ENCODE results near the gene NAP1L4. TPM values are rescaled to one million over a fixed set of nuclear protein-coding genes. Genes with fewer than 3 reads are reported as not detected.

Gene NAP1L4
- total RNA-seq, 4 donors from 2014 or later = 67.2 to 99.0 (median 82.4) TPM

DNA sequence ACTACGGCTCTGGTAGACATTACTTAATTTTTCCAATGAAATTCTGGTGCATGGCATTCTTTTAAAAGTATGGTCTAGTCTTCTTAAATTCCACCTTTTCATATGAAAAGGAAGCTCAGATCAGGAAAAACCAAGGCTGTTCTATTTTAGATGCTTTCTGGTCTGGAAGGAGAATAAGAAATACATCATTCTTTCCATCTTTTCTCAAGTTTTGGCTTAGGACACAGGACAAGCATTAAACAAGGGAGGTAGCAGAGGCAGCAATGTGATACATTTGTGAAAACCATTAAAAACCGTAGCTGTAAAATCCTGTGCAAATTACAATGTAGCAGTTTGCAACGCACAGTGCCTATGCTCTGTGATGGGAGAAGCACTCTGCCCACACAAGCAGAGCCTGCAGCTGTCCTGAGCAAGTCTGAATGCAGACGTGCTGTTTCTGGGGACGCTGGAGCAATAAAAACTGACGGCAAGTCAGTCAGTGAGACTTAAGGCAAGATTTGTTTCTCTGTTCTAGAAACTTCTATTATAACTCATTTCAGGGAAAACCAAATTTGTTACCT, 23.7 kb downstream of the NAP1L4 start:
- intact Hi-C loops (cut with DNase I; ENCODE audit: low total_unique reads) = no loop called here
- H3K4me3 ChIP-seq (ENCODE audit: low read depth, poor library complexity, severe bottlenecking) = no peak overlapping the region
- no peak for TF ChIP-seq POLR2A (IDR thresholded peaks at IDR 0.05)
- TF ChIP-seq, protein P1, sequence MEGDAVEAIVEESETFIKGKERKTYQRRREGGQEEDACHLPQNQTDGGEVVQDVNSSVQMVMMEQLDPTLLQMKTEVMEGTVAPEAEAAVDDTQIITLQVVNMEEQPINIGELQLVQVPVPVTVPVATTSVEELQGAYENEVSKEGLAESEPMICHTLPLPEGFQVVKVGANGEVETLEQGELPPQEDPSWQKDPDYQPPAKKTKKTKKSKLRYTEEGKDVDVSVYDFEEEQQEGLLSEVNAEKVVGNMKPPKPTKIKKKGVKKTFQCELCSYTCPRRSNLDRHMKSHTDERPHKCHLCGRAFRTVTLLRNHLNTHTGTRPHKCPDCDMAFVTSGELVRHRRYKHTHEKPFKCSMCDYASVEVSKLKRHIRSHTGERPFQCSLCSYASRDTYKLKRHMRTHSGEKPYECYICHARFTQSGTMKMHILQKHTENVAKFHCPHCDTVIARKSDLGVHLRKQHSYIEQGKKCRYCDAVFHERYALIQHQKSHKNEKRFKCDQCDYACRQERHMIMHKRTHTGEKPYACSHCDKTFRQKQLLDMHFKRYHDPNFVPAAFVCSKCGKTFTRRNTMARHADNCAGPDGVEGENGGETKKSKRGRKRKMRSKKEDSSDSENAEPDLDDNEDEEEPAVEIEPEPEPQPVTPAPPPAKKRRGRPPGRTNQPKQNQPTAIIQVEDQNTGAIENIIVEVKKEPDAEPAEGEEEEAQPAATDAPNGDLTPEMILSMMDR (IDR thresholded peaks at IDR 0.05) = no peak
- DNase-seq (ENCODE audit: low spot score in 2 of 2) = no peak
- WGBS, 2 donors = 70 to 79% methylated on average over 6 of the region's 6 CpGs

DNA sequence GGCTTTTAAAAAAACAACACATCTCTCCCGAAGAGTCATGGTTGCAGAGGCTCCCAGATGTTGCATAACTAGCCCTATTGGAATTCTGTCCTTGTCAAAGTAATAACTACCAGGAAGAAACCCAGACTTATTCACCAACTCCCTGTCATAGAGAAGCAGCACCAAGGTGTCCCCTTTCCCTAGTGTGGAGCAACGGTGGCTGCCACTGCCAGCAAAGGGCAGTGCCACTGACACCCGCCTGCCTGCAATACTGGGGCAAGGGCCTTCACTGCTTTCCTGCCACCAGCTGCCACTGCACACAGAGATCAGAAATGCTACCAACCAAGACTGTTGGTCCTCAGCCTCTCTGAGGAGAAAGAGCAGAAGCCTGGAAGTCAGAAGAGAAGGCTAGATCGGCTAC, 27.3 kb downstream of the NAP1L4 start:
- TF ChIP-seq, protein P1 (IDR thresholded peaks at IDR 0.05) = no peak
- no peak for TF ChIP-seq POLR2A (IDR thresholded peaks at IDR 0.05)
- H3K4me3 ChIP-seq (ENCODE audit: low read depth, poor library complexity, severe bottlenecking) = no peak overlapping the region
- intact Hi-C loops (cut with DNase I; ENCODE audit: low total_unique reads) = no loop called here
- WGBS, 2 donors = 84 to 92% methylated on average over 4 of the region's 4 CpGs
- DNase-seq (ENCODE audit: low spot score in 2 of 2) = no peak

DNA sequence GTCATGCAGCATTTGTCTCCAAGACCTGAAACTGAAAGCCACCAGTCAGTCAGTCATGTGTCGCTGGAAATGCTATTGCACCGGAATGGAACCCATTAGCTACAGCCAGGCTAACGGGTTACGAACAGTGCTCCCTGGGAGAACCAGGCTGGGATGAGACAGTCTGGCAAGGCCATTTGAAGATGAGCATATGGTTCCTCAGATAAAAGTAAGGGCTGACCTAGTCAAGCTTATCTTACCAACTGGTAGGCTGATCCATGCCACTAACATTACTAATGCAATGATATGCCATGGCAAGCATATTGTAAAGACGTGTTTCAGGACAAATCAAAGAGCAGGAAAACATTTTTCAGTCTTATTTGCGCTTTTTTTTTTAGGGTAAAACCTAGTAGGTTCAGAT, 28.4 kb downstream of the NAP1L4 start:
- no peak overlapping the region for H3K4me3 ChIP-seq (ENCODE audit: low read depth, poor library complexity, severe bottlenecking)
- WGBS, 2 donors = 94 to 98% methylated on average over 6 of the region's 6 CpGs

DNA sequence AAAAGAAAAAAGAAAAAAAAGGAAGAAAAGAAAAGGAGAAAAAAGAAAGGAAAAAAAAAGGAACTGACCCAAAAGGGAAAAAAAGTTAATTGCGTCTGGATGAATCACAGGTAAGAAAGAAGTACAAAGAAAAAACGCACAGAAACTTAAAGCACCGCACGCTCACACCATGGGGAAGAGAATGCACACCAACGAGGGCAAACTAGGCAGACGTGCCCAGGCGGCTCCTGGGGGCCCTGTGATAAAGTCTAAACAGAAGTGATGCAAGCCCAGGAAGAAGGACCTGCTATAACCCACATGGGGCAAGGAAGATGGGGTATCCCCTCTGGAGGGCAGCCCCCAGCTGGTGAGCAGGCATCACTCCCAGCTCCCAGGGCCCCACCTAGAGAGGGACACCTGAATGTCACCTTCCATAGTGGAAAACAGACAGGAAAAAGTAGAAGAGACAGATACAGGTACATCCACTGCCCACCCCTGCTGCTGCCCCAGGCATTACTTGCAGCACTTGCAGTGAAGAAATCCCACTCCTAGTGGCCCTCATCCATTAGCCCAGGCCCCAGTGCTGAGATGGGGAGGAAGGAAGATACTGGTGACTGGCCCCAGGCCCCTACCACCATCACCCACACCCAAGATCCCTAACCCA, 28.9 kb downstream of the NAP1L4 start:
- 82 to 83% methylated on average over 7 of the region's 7 CpGs for WGBS, 2 donors
- no peak overlapping the region for H3K4me3 ChIP-seq (ENCODE audit: low read depth, poor library complexity, severe bottlenecking)
- DNase-seq (ENCODE audit: low spot score in 2 of 2) = no peak
- intact Hi-C loops (cut with DNase I; ENCODE audit: low total_unique reads) = no loop called here
- TF ChIP-seq POLR2A (IDR thresholded peaks at IDR 0.05) = no peak
- TF ChIP-seq, protein P1 (IDR thresholded peaks at IDR 0.05) = no peak

More for the DNA sequence above, 28.4 kb downstream of the NAP1L4 start:
- TF ChIP-seq POLR2A (IDR thresholded peaks at IDR 0.05) = no peak
- TF ChIP-seq, protein P1 (IDR thresholded peaks at IDR 0.05) = no peak
- no peak for DNase-seq (ENCODE audit: low spot score in 2 of 2)
- intact Hi-C loops (cut with DNase I; ENCODE audit: low total_unique reads) = no loop called here

DNA sequence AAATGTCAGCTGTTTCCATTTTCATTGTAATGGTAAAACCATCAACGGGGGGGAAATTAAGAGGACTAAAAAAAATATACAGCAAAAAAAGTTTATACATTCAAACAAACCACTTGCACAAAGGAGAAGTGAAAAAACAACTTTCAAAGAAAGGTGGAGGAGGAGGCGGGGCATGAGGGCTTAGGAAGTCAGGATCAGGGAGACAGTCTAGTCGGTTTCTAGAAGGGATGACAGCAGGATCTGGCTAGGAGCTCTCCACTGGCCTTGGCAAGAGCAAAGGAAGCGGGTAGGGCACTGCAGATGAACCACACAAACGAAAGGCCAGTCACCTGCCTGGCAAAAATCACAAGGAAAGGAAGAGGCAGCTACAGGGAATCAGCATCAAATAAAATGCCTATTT, 31.0 kb downstream of the NAP1L4 start:
- TF ChIP-seq POLR2A (IDR thresholded peaks at IDR 0.05) = no peak
- TF ChIP-seq, protein P1 (IDR thresholded peaks at IDR 0.05) = no peak
- WGBS, 2 donors = 75 to 77% methylated on average over 5 of the region's 5 CpGs
- H3K4me3 ChIP-seq (ENCODE audit: low read depth, poor library complexity, severe bottlenecking) = no peak overlapping the region
- DNase-seq (ENCODE audit: low spot score in 2 of 2) = no peak
- intact Hi-C loops (cut with DNase I; ENCODE audit: low total_unique reads) = no loop called here

DNA sequence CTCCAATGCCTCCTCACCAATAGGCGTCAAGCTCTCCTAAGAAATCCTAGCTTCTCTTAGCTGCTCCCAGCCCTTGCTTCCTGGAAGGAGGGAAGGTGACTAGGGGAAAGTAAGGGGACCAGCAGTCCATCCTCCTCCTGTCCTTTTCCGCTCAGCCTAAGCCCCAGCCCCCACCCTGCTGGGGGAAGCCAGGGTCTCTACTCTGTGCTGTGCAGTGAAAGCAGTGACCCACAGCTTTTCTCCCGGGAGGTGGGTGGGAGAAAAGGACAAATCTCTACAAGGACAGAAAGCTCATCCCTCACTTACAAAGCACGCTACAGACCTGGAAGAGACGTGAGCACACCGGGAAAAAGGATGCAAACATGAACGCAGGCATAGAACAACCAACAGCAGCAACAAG, 32.0 kb downstream of the NAP1L4 start:
- TF ChIP-seq POLR2A (IDR thresholded peaks at IDR 0.05) = no peak
- TF ChIP-seq, protein P1 (IDR thresholded peaks at IDR 0.05) = no peak

More for the DNA sequence above, 32.0 kb downstream of the NAP1L4 start:
- no peak overlapping the region for H3K4me3 ChIP-seq (ENCODE audit: low read depth, poor library complexity, severe bottlenecking)
- intact Hi-C loops (cut with DNase I; ENCODE audit: low total_unique reads) = no loop called here
- no peak for DNase-seq (ENCODE audit: low spot score in 2 of 2)
- WGBS, 2 donors = 94 to 96% methylated on average over 7 of the region's 7 CpGs

Measured in lower leg skin (tissue), 4 donors.